IMR-90 (cell line): Measurements from ENCODE around the gene IFI27L2. TPM values are rescaled to one million over a fixed set of nuclear protein-coding genes. Genes with fewer than 3 reads are reported as not detected.

Experiments used
- ATAC-seq: fragments of 200-7000 bp; cut with Tn5 transposase; 2 replicates; pipeline ENCODE4 v1.9.1; 2020; ENCODE audit warnings: low read depth, mild to moderate bottlenecking, moderate library complexity
- BruUV-seq: library from RNA; stranded (reverse); fragments of 400-500 nt; replicated peaks from 2 replicates; lab custom pipeline; 2021; lab: Mats Ljungman, UMichigan
- CTCF ChIA-PET: fragments of 300-600 bp; formaldehyde crosslinking; extraction: SDS; loops from one replicate; lab custom pipeline; 2021; ENCODE audit warnings: antibody characterized with exemption; lab: Yijun Ruan, JAX
- POLR2A ChIA-PET: fragments of 300-600 bp; sonication (Branson Sonifier 250); formaldehyde crosslinking; loops from one replicate; lab custom pipeline; 2022; ENCODE audit warnings: antibody characterized with exemption; ENCODE audit not compliant: unreplicated experiment; lab: Charles Lee
- DNase-seq: peaks from one replicate; pipeline ENCODE4 v3.0.0; 2013
- H2AFZ ChIP-seq: replicated peaks from 2 replicates; pipeline ENCODE3; 2013; ENCODE audit warnings: low read length, mild to moderate bottlenecking; ENCODE audit not compliant: poor library complexity
- H2AK5ac ChIP-seq: 2 replicates; pipeline ENCODE4 v1.6.1; 2013; ENCODE audit warnings: low read depth, low read length, inconsistent platforms
- H2AK9ac ChIP-seq: replicated peaks from 2 replicates; pipeline ENCODE3; 2013; ENCODE audit warnings: mild to moderate bottlenecking, low read depth, low read length, moderate library complexity; ENCODE audit not compliant: poor library complexity
- H2BK120ac ChIP-seq: 2 replicates; pipeline ENCODE4 v1.6.1; 2013; ENCODE audit warnings: low read depth, low read length, inconsistent platforms
- H2BK15ac ChIP-seq: 3 replicates; pipeline ENCODE4 v1.6.1; 2013; ENCODE audit warnings: low read depth, low read length, inconsistent platforms
- H2BK20ac ChIP-seq: 2 replicates; pipeline ENCODE4 v1.6.1; 2013; ENCODE audit warnings: low read depth, mild to moderate bottlenecking, inconsistent platforms, low read length, moderate library complexity
- H2BK5ac ChIP-seq: 2 replicates; pipeline ENCODE4 v1.6.1; 2013; ENCODE audit warnings: mild to moderate bottlenecking, low read depth, low read length, inconsistent platforms; ENCODE audit not compliant: poor library complexity, severe bottlenecking
- H3K14ac ChIP-seq: replicated peaks from 2 replicates; pipeline ENCODE4 v1.6.1; 2013; ENCODE audit warnings: low read depth, low read length, inconsistent platforms
- H3K18ac ChIP-seq: 2 replicates; pipeline ENCODE4 v1.6.1; 2013; ENCODE audit warnings: low read depth, low read length, control low read depth
- H3K23ac ChIP-seq: 2 replicates; pipeline ENCODE4 v1.6.1; 2013; ENCODE audit warnings: low read depth, low read length, inconsistent platforms
- H3K27ac ChIP-seq: 2 replicates; pipeline ENCODE4 v1.5.1; 2013; ENCODE audit warnings: mild to moderate bottlenecking, control low read depth, low read length; ENCODE audit not compliant: insufficient read depth
- H3K27me3 ChIP-seq: 2 replicates; pipeline ENCODE4 v1.6.1; 2013; ENCODE audit warnings: low read length; ENCODE audit not compliant: control insufficient read depth, insufficient read depth
- H3K36me3 ChIP-seq: 2 replicates; pipeline ENCODE4 v1.6.1; 2013; ENCODE audit warnings: low read length, mixed read lengths; ENCODE audit not compliant: control insufficient read depth, insufficient read depth
- H3K4ac ChIP-seq: 2 replicates; pipeline ENCODE4 v1.6.1; 2013; ENCODE audit warnings: low read depth, low read length, inconsistent platforms
- H3K4me1 ChIP-seq: 2 replicates; pipeline ENCODE4 v1.6.1; 2013; ENCODE audit warnings: low read length, mixed read lengths; ENCODE audit not compliant: control insufficient read depth, insufficient read depth
- H3K4me2 ChIP-seq: 2 replicates; pipeline ENCODE4 v1.6.1; 2013; ENCODE audit warnings: low read depth, mild to moderate bottlenecking, control low read depth, low read length, moderate library complexity
- H3K4me3 ChIP-seq: 2 replicates; pipeline ENCODE4 v1.5.1; 2013; ENCODE audit warnings: low read depth, mild to moderate bottlenecking, control low read depth, low read length, moderate library complexity; ENCODE audit not compliant: insufficient read depth
- H3K56ac ChIP-seq: 2 replicates; pipeline ENCODE4 v1.6.1; 2013; ENCODE audit warnings: low read length, inconsistent platforms; ENCODE audit not compliant: insufficient read depth; ENCODE audit errors: extremely low read depth
- H3K79me1 ChIP-seq, 2 experiments: 2 replicates each; pipeline ENCODE4 v1.6.1; 2013; ENCODE audit warnings: low read length in 2 of 2, inconsistent platforms in 1 of 2, low read depth in 1 of 2
- H3K9ac ChIP-seq: 2 replicates; pipeline ENCODE4 v1.6.1; 2013; ENCODE audit warnings: low read depth, low read length, control low read depth
- H3K9me1 ChIP-seq: 2 replicates; pipeline ENCODE4 v1.6.1; 2013; ENCODE audit warnings: low read length, inconsistent platforms; ENCODE audit not compliant: insufficient read depth
- H3K9me3 ChIP-seq: 2 replicates; pipeline ENCODE4 v1.6.1; 2013; ENCODE audit warnings: low read length; ENCODE audit not compliant: control insufficient read depth, insufficient read depth
- H4K20me1 ChIP-seq: 2 replicates; pipeline ENCODE4 v1.6.1; 2013; ENCODE audit warnings: low read length, inconsistent platforms; ENCODE audit not compliant: insufficient read depth
- H4K5ac ChIP-seq: 2 replicates; pipeline ENCODE4 v1.6.1; 2013; ENCODE audit warnings: mild to moderate bottlenecking, low read depth, low read length, control low read depth
- H4K8ac ChIP-seq, 2 experiments: 2 replicates each; pipeline ENCODE4 v1.6.1; 2013; ENCODE audit warnings: low read depth in 2 of 2, low read length in 2 of 2, control low read depth in 1 of 2, inconsistent platforms in 1 of 2
- H4K91ac ChIP-seq: 2 replicates; pipeline ENCODE4 v1.6.1; 2013; ENCODE audit warnings: low read depth, low read length, inconsistent platforms; ENCODE audit not compliant: insufficient read depth
- BHLHE40 ChIP-seq: fragments of 150-350 bp; IDR thresholded peaks from 2 replicates; pipeline ENCODE4 v1.6.1; 2016; ENCODE audit warnings: mild to moderate bottlenecking, low read depth, low read length
- CEBPB ChIP-seq: IDR thresholded peaks from 2 replicates; pipeline ENCODE4 v1.6.1; 2012; ENCODE audit warnings: low read depth, low read length, improper control_type of control experiment
- CHD1 ChIP-seq: IDR thresholded peaks from 2 replicates; pipeline ENCODE4 v1.6.1; 2012; ENCODE audit warnings: low read depth, low read length, improper control_type of control experiment
- FOS ChIP-seq: fragments of 150-350 bp; IDR thresholded peaks from 2 replicates; pipeline ENCODE4 v1.6.1; 2016; ENCODE audit warnings: low read depth, low read length
- MXI1 ChIP-seq: IDR thresholded peaks from 2 replicates; pipeline ENCODE4 v1.6.1; 2012; ENCODE audit warnings: low read depth, mild to moderate bottlenecking, low read length, moderate library complexity, borderline replicate concordance
- NFE2L2 ChIP-seq: fragments of 150-350 bp; IDR thresholded peaks from 2 replicates; pipeline ENCODE4 v1.6.1; 2016; ENCODE audit warnings: low read depth, mild to moderate bottlenecking, low read length
- POLR2A ChIP-seq: IDR thresholded peaks from 2 replicates; pipeline ENCODE4 v1.6.1; 2012; ENCODE audit warnings: mild to moderate bottlenecking, low read depth, low read length
- RAD21 ChIP-seq: IDR thresholded peaks from 2 replicates; pipeline ENCODE4 v1.6.1; 2012; ENCODE audit warnings: low read length, improper control_type of control experiment
- RCOR1 ChIP-seq: IDR thresholded peaks from 2 replicates; pipeline ENCODE4 v1.6.1; 2012; ENCODE audit warnings: mild to moderate bottlenecking, low read length, improper control_type of control experiment; ENCODE audit not compliant: insufficient replicate concordance
- RFX5 ChIP-seq: IDR thresholded peaks from 2 replicates; pipeline ENCODE4 v1.8.0; 2012; ENCODE audit warnings: low read depth, mild to moderate bottlenecking, low read length, moderate library complexity
- SMC3 ChIP-seq: fragments of 150-350 bp; IDR thresholded peaks from 2 replicates; pipeline ENCODE4 v1.6.1; 2016; ENCODE audit warnings: low read depth, mild to moderate bottlenecking, antibody characterized with exemption, low read length, moderate library complexity
- WGBS, 2 experiments: methylation state at CpG; one replicate each; pipeline versions ENCODE4 v1.1.5 to v1.1.7; 2013; ENCODE audit warnings: missing lambda C conversion rate in 2 of 2; ENCODE audit not compliant: insufficient read length in 1 of 2; ENCODE audit errors: extremely low coverage in 2 of 2; 5-methylcytosine and 5-hydroxymethylcytosine counted together
- dilution Hi-C: fragments of 300-500 bp; cut with HindIII; formaldehyde crosslinking; loops from one replicate; pipeline ENCODE4 v1.14.3; 2018; ENCODE audit warnings: low sequenced_read_pairs; ENCODE audit not compliant: unreplicated experiment
- in situ Hi-C: fragments of 300-500 bp; cut with MboI; formaldehyde crosslinking; loops from 3 replicates; pipeline ENCODE4 v1.14.3; 2019; ENCODE audit warnings: low sequenced_read_pairs, inconsistent platforms, mixed read lengths
- intact Hi-C: fragments of 100-400 bp; cut with micrococcal nuclease; formaldehyde crosslinking; loops from 2 replicates; pipeline ENCODE4 v1.10.0; 2022
- polyA plus RNA-seq, 3 experiments: library from polyadenylated mRNA; depleted of rRNA; stranded (reverse); fragments of >200 nt; gene quantifications; 2 replicates each; pipeline ENCODE4 v1.2.3, GENCODE V29; 2012; ENCODE audit warnings: low replicate concordance in 1 of 3
- total RNA-seq: library from RNA; depleted of rRNA; stranded (reverse); fragments of >200 nt; gene quantifications from 2 replicates; pipeline ENCODE4 v1.2.3, GENCODE V29; 2012
- TF ChIP-seq, protein P1 (sequence below): fragments of 150-350 bp; IDR thresholded peaks from 2 replicates; pipeline ENCODE4 v1.6.1; 2016; ENCODE audit warnings: low read depth, mild to moderate bottlenecking, low read length, moderate library complexity, borderline replicate concordance
- TF ChIP-seq, protein P2 (sequence below): conservative IDR thresholded peaks from 2 replicates; pipeline ENCODE4 v1.5.1; 2012; ENCODE audit warnings: mild to moderate bottlenecking, low read depth, low read length, improper control_type of control experiment

The IFI27L2 gene
- total and polyA plus RNA-seq, 2 of the 4 experiments (the other 2 are of a cell fraction) = 43.0 to 187 TPM

DNA sequence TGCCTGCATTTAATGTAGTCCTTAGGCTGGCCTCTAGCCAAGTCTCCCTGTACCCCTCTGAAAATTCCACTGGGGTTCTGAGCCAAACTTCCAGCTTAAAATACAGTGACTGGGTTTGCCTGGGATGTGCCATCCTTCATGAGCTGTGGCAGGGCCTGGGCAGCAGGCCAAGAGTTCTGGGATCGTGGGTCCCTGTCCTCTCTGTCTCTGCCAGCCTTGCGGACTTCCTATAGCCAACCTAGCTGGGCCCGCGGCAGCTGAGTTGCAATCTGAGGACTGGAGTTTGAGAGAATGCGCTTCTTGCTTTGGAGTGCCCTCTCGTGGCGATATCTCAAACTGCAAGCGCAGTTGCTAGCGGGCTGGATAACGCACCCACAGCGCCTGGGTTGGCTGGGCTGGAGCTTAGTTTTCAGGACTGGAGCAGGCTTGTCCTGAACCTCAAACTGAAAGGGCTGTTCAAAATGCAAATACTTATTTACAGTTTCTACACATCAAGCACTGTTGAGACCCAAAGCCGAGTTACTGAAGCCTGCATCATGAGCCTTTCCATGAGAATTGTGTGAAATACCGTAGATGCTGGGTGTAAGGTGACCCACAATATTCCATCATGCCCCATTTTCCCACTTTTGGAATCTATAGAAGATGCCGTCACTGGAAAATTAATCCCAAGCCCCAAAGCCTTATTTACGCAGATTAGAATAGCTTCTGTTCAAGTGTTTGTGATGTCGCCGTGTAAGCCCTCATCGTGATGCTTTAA lies 7.3 kb upstream of the IFI27L2 start:
- Histone ChIP-seq H3K9ac (no peak overlapping the region; the same call in 1 of the 2 replicates), H2BK15ac (no peak overlapping the region), H4K20me1 (no peaks in the 10 kb centered on the region), H3K56ac (no peak overlapping the region), H2BK5ac (no peak overlapping the region), H2BK120ac (no peak overlapping the region), H3K9me1 (no peaks in the 10 kb centered on the region), H2AK5ac (no peak overlapping the region), H3K27ac (no peak overlapping the region), H3K23ac (no peak overlapping the region), H3K4me3 (no peak overlapping the region), H3K4me2 (peak overlapping the region; percentile 7; the same call in 1 of the 2 replicates), H3K9me3 (peaks cover 2% of the 10 kb centered on the region; the same call in 1 of the 2 replicates), H3K4ac (no peak overlapping the region), H2AFZ (peak overlapping the region; percentile 87), H4K5ac (no peak overlapping the region), H4K91ac (no peak overlapping the region), H2BK20ac (no peak overlapping the region), H3K18ac (no peak overlapping the region), H4K8ac (no peak overlapping the region), H3K27me3 (peaks cover 17% of the 10 kb centered on the region), H3K4me1 (no peaks in the 10 kb centered on the region), H3K36me3 (no peaks in the 10 kb centered on the region), H3K14ac (no peak overlapping the region), H2AK9ac (peak overlapping the region; percentile 6), H3K79me1 (no peaks in the 10 kb centered on the region)
- ATAC-seq = peak; percentile 98
- CTCF ChIA-PET = interaction anchor here (0.6 to 1.9 kb wide), 31 partner anchors 9 to 349 kb away, joined by 3 to 68 read pairs (median 4); partner anchors contain the start of genes CCDC197, DDX24, IFI27L1 and OTUB2
- 15% methylated on average over 11 of the region's 18 CpGs; no CpG with 5 or more reads in 1 of the 2 experiments for WGBS, 2 experiments
- POLR2A ChIA-PET = no interaction called here
- intact Hi-C loops (loop anchor here (1.0 to 5.0 kb wide), 5 partner anchors 40 to 479 kb away; no protein-coding TSS in a partner anchor), in situ Hi-C loops (loop anchor here (5.0 to 10.0 kb wide), 2 partner anchors 99 to 192 kb away; no protein-coding TSS in a partner anchor), dilution Hi-C loops (no loop called here)
- TF ChIP-seq FOS (no peak), CHD1 (no peak), SMC3 (peak; percentile 90), MXI1 (no peak), NFE2L2 (no peak), CEBPB (no peak), RFX5 (no peak), POLR2A (peak; percentile 29; the same call in 1 of the 2 replicates), RCOR1 (no peak), RAD21 (peak; percentile 98), BHLHE40 (no peak)
- TF ChIP-seq, protein P1, sequence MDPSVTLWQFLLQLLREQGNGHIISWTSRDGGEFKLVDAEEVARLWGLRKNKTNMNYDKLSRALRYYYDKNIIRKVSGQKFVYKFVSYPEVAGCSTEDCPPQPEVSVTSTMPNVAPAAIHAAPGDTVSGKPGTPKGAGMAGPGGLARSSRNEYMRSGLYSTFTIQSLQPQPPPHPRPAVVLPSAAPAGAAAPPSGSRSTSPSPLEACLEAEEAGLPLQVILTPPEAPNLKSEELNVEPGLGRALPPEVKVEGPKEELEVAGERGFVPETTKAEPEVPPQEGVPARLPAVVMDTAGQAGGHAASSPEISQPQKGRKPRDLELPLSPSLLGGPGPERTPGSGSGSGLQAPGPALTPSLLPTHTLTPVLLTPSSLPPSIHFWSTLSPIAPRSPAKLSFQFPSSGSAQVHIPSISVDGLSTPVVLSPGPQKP = no peak
- TF ChIP-seq, protein P2, sequence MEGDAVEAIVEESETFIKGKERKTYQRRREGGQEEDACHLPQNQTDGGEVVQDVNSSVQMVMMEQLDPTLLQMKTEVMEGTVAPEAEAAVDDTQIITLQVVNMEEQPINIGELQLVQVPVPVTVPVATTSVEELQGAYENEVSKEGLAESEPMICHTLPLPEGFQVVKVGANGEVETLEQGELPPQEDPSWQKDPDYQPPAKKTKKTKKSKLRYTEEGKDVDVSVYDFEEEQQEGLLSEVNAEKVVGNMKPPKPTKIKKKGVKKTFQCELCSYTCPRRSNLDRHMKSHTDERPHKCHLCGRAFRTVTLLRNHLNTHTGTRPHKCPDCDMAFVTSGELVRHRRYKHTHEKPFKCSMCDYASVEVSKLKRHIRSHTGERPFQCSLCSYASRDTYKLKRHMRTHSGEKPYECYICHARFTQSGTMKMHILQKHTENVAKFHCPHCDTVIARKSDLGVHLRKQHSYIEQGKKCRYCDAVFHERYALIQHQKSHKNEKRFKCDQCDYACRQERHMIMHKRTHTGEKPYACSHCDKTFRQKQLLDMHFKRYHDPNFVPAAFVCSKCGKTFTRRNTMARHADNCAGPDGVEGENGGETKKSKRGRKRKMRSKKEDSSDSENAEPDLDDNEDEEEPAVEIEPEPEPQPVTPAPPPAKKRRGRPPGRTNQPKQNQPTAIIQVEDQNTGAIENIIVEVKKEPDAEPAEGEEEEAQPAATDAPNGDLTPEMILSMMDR = peak; percentile 98
- peak; percentile 76 for DNase-seq
- BruUV-seq = no TSS peak
